Spleen (tissue), 11 donors: ENCODE results near the gene ZNF474. TPM values are rescaled to one million over a fixed set of nuclear protein-coding genes. Genes with fewer than 3 reads are reported as not detected.

Source experiments
- DNase-seq: peaks from one replicate; pipeline ENCODE4 v3.0.0-alpha.2; 2020
- H3K27ac ChIP-seq, 8 donors: fragments of 200-600 bp; sonication (generic) in 7 of 8; 1 replicate in 4 of 8; 2 replicates in 4 of 8; pipeline versions ENCODE4 v1.5.0 to v1.8.0; 2016 to 2021; ENCODE audit warnings: inconsistent platforms in 4 of 8, mild to moderate bottlenecking in 4 of 8, moderate library complexity in 1 of 8
- H3K27me3 ChIP-seq, 7 donors: fragments of 200-600 bp; sonication (generic) in 6 of 7; replicated peaks in 1 of 7; 1 replicate in 4 of 7; 2 replicates in 3 of 7; pipeline versions ENCODE4 v1.5.0 to v1.8.0; 2016 to 2021; ENCODE audit warnings: inconsistent platforms in 3 of 7, mild to moderate bottlenecking in 1 of 7
- H3K36me3 ChIP-seq, 6 donors: fragments of 200-600 bp; sonication (generic) in 5 of 6; 1 replicate in 4 of 6; 2 replicates in 2 of 6; pipeline versions ENCODE4 v1.5.0 to v1.8.0; 2016 to 2021; ENCODE audit warnings: inconsistent platforms in 2 of 6
- H3K4me1 ChIP-seq, 6 donors: fragments of 200-600 bp; sonication (generic) in 5 of 6; 1 replicate in 3 of 6; 2 replicates in 3 of 6; pipeline versions ENCODE4 v1.5.0 to v1.8.0; 2016 to 2021; ENCODE audit warnings: inconsistent platforms in 3 of 6
- H3K4me3 ChIP-seq, 8 donors: fragments of 200-600 bp; sonication (generic) in 7 of 8; 1 replicate in 4 of 8; 2 replicates in 4 of 8; pipeline versions ENCODE4 v1.5.0 to v1.8.0; 2016 to 2021; ENCODE audit warnings: inconsistent platforms in 4 of 8, mild to moderate bottlenecking in 4 of 8, moderate library complexity in 2 of 8
- H3K9me3 ChIP-seq, 8 donors: fragments of 200-600 bp; sonication (generic) in 7 of 8; 1 replicate in 4 of 8; 2 replicates in 4 of 8; pipeline versions ENCODE4 v1.5.0 to v1.8.0; 2016 to 2021; ENCODE audit warnings: inconsistent platforms in 4 of 8
- POLR2A ChIP-seq, 3 donors: fragments of 450-650 bp; IDR thresholded peaks; one replicate each; pipeline ENCODE4 v1.5.1; 2017; ENCODE audit warnings: antibody characterized with exemption in 3 of 3, mild to moderate bottlenecking in 1 of 3
- POLR2AphosphoS5 ChIP-seq, 3 donors: sonication (generic); formaldehyde crosslinking; IDR thresholded peaks; one replicate each; pipeline ENCODE4 v1.5.1; 2017; ENCODE audit warnings: antibody characterized with exemption in 3 of 3
- WGBS, 5 donors: extraction: QIAGEN DNeasy Blood & Tissue Kit in 3 of 5; methylation state at CpG; one replicate each; pipeline versions ENCODE4 v1.1.5 to v1.1.7; 2013 to 2018; 5-methylcytosine and 5-hydroxymethylcytosine counted together
- intact Hi-C: fragments of 100-400 bp; cut with DNase I; formaldehyde crosslinking; loops from one replicate; pipeline ENCODE4 v1.15.0; 2023; ENCODE audit warnings: low total_unique reads
- polyA plus RNA-seq, 3 donors: library from polyadenylated mRNA; stranded (reverse); fragments of 200-250 nt; gene quantifications; one replicate each; pipeline ENCODE4 v1.2.1, GENCODE V29; 2013
- total RNA-seq, 7 donors: library from RNA; depleted of rRNA in 3 of 7; stranded (reverse); fragments of >200 nt in 3 of 7; fragmentation: NEBNext Ultra II Directional in 4 of 7; extraction: Animal tissue kit (Norgen Biotek cat#: 25700) in 4 of 7; gene quantifications; one replicate each; pipeline versions ENCODE4 v1.1.0 to v1.2.1, GENCODE V29; 2016 to 2021
- TF ChIP-seq, protein P1 (sequence below), 11 experiments: fragments of 200-600 bp in 7 of 11; fragments of 450-650 bp in 4 of 11; sonication (generic) in 4 of 11; IDR thresholded peaks in 8 of 11; conservative IDR thresholded peaks in 3 of 11; 1 replicate in 7 of 11; 2 replicates in 4 of 11; pipeline versions ENCODE4 v1.4.0 to v1.8.0; 2016 to 2021; ENCODE audit warnings: antibody characterized with exemption in 11 of 11, inconsistent platforms in 4 of 11, mild to moderate bottlenecking in 1 of 11
- donor health status: healthy with polysubstance abuse.
- donor health status: DM: no; HTN: no; CAD: no; lungs with moderate emphysema.
- donor health status: DM: no; HTN: no; CAD: no.
- donor health status: Bipolar disorder and iron deficiency.
- donor health status: healthy.
- donor health status: DM: no; HTN: no; CAD: no.
- donor health status: DM: yes; HTN: yes; CAD: no.

Gene ZNF474
- total and polyA plus RNA-seq, 10 donors: 0.05 to 0.60 (median 0.42) TPM; not detected in 5

DNA sequence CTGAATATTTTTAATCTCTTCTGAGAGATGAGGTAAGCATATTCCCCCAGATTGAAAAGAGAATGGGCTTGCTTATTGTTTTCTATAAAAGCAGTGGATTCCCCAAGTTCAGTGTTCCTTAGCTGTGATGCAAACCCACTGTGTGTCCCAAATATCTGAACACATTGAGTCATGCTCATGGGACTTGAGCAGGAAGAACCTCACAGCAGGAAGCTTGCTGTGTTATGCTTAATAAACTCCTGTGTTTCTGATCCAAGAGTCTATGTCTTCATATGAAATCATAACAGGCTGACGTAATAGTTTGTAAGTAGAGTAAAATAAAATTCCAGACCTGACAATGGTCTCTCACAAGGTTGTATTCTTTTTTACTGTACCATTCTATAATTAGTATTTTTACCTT, 26.5 kb upstream of the ZNF474 start:
- no peak overlapping the region for H3K27ac ChIP-seq
- TF ChIP-seq, protein P1, sequence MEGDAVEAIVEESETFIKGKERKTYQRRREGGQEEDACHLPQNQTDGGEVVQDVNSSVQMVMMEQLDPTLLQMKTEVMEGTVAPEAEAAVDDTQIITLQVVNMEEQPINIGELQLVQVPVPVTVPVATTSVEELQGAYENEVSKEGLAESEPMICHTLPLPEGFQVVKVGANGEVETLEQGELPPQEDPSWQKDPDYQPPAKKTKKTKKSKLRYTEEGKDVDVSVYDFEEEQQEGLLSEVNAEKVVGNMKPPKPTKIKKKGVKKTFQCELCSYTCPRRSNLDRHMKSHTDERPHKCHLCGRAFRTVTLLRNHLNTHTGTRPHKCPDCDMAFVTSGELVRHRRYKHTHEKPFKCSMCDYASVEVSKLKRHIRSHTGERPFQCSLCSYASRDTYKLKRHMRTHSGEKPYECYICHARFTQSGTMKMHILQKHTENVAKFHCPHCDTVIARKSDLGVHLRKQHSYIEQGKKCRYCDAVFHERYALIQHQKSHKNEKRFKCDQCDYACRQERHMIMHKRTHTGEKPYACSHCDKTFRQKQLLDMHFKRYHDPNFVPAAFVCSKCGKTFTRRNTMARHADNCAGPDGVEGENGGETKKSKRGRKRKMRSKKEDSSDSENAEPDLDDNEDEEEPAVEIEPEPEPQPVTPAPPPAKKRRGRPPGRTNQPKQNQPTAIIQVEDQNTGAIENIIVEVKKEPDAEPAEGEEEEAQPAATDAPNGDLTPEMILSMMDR (IDR thresholded peaks at IDR 0.05 in 8 of 11, conservative IDR thresholded peaks at IDR 0.05 in 3 of 11): no peak
- no peak for TF ChIP-seq POLR2A (IDR thresholded peaks at IDR 0.05)
- no peak for TF ChIP-seq POLR2AphosphoS5 (IDR thresholded peaks at IDR 0.05)
- no peaks in the 10 kb centered on the region for H3K27me3 ChIP-seq
- WGBS, 5 donors: 78 to 97% (median 88%) methylated on average over 1 of the region's 1 CpG
- intact Hi-C loops: no loop called here
- no peak for DNase-seq
- no peaks in the 10 kb centered on the region for H3K9me3 ChIP-seq
- no peaks in the 10 kb centered on the region for H3K4me1 ChIP-seq
- H3K36me3 ChIP-seq: no peaks in the 10 kb centered on the region
- H3K4me3 ChIP-seq: no peak overlapping the region

DNA sequence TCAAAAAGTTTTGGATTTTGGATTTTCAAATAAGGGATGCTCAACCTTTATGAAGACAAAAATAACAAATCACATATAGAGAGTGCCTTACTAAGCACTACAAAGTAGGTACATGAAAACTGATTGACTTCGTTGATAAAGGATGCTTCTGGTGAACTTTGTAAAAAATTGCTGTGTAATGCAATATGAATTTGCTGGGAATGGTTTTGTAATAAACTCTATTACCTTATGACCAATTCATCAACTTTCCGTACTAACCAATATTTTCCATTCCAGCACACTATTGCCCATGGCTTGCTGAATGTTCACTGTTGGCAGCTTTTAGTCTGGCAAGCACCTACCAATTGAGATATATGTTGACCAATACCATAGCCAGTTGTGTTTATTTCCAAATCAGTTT, 23.4 kb upstream of the ZNF474 start:
- H3K27me3 ChIP-seq: no peaks in the 10 kb centered on the region
- H3K4me1 ChIP-seq: no peaks in the 10 kb centered on the region
- WGBS, 5 donors: 83 to 90% (median 85%) methylated on average over 2 of the region's 2 CpGs
- no peak overlapping the region for H3K27ac ChIP-seq
- intact Hi-C loops: no loop called here
- H3K36me3 ChIP-seq: no peaks in the 10 kb centered on the region
- TF ChIP-seq POLR2AphosphoS5 (IDR thresholded peaks at IDR 0.05) (no peak), POLR2A (IDR thresholded peaks at IDR 0.05) (no peak)
- TF ChIP-seq, protein P1 (IDR thresholded peaks at IDR 0.05 in 8 of 11, conservative IDR thresholded peaks at IDR 0.05 in 3 of 11): no peak
- H3K4me3 ChIP-seq: no peak overlapping the region
- no peaks in the 10 kb centered on the region for H3K9me3 ChIP-seq
- DNase-seq: no peak

DNA sequence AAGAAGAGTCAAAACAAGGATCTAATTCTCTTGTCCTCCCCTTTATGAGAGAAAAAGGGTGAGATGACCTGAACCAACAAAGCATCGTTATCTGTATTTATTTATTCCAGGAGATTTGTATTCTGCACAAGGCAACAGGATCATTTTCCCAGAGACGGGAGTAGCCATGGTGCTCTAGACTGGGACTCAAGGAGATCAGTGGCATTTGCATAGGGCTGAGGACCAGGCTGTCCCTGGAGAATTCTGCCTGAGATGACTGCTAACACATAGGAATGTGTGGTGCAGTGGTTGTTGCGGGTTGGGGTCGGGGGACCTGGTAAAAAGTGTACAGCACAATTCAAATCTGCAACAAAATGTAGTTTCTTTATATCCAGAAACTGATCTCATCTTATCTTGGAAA, 22.3 kb upstream of the ZNF474 start:
- Histone ChIP-seq H3K4me3 (no peak overlapping the region), H3K27ac (peak overlapping the region in 1 of 8 donors; percentile 54), H3K9me3 (no peaks in the 10 kb centered on the region), H3K36me3 (no peaks in the 10 kb centered on the region), H3K27me3 (no peaks in the 10 kb centered on the region), H3K4me1 (no peaks in the 10 kb centered on the region)
- WGBS, 5 donors: 89 to 95% (median 92%) methylated on average over 4 of the region's 4 CpGs
- intact Hi-C loops: no loop called here
- DNase-seq: no peak
- TF ChIP-seq POLR2AphosphoS5 (IDR thresholded peaks at IDR 0.05) (no peak), POLR2A (IDR thresholded peaks at IDR 0.05) (no peak)
- TF ChIP-seq, protein P1 (IDR thresholded peaks at IDR 0.05 in 8 of 11, conservative IDR thresholded peaks at IDR 0.05 in 3 of 11): no peak

DNA sequence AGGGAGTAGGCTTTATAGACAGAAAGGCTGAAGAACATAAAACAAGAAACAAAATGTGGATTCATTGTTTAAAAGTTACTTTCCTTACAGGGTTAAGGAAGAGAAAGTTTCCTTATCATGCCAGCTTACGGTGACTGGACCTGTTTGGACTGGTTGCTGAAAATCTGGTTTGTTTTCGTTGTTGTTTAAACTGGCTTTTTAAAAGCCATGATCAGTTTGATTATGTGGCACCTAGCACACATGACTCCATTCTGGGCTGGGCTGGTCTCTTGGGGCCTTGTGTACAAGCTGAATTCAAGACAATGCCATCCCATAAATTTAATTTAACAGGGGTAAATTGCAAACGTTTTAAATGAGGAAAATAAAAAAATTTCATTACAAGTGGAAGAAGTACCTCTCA, 18.4 kb upstream of the ZNF474 start:
- no peak overlapping the region for H3K27ac ChIP-seq
- no peaks in the 10 kb centered on the region for H3K9me3 ChIP-seq
- no peak for DNase-seq
- intact Hi-C loops: no loop called here
- no peaks in the 10 kb centered on the region for H3K36me3 ChIP-seq
- no peak overlapping the region for H3K4me3 ChIP-seq
- no peaks in the 10 kb centered on the region for H3K27me3 ChIP-seq
- peaks cover 0 to 3% (median 0%) of the 10 kb centered on the region in 6 donors for H3K4me1 ChIP-seq
- TF ChIP-seq POLR2A (IDR thresholded peaks at IDR 0.05): no peak
- TF ChIP-seq POLR2AphosphoS5 (IDR thresholded peaks at IDR 0.05): no peak
- TF ChIP-seq, protein P1 (IDR thresholded peaks at IDR 0.05 in 8 of 11, conservative IDR thresholded peaks at IDR 0.05 in 3 of 11): no peak
- 63 to 77% (median 72%) methylated on average over 3 of the region's 3 CpGs for WGBS, 5 donors
